GM19099 (cell line): ENCODE measurements around the gene SLC6A5.

ENCODE experiments used
- POLR2A ChIP-seq: IDR thresholded peaks from 3 replicates; pipeline ENCODE4 v1.6.1; 2011; ENCODE audit warnings: low read depth; ENCODE audit not compliant: insufficient read length; ENCODE audit errors: extremely low read depth

SLC6A5 gene

GRCh38 chr11:20638074-20638473 lies 38.7 kb downstream of the SLC6A5 start:
- no peak for TF ChIP-seq POLR2A

- TF ChIP-seq POLR2A: no peak
Observed at GRCh38 chr11:20639688-20640087, 40.3 kb downstream of the SLC6A5 start.

GRCh38 chr11:20640401-20640800 lies 41.0 kb downstream of the SLC6A5 start:
- no peak for TF ChIP-seq POLR2A

GRCh38 chr11:20644360-20644759 lies 45.0 kb downstream of the SLC6A5 start:
- no peak for TF ChIP-seq POLR2A

GRCh38 chr11:20647976-20648565 lies 48.7 kb downstream of the SLC6A5 start:
- no peak for TF ChIP-seq POLR2A

- TF ChIP-seq POLR2A: no peak
Observed at GRCh38 chr11:20652150-20652806, 52.9 kb downstream of the SLC6A5 start.

- TF ChIP-seq POLR2A: no peak
Observed at GRCh38 chr11:20654038-20654437, 54.6 kb downstream of the SLC6A5 start.

GRCh38 chr11:20656901-20657300 lies 57.5 kb downstream of the SLC6A5 start:
- TF ChIP-seq POLR2A: no peak

GRCh38 chr11:20658135-20658534 lies 58.7 kb downstream of the SLC6A5 start:
- TF ChIP-seq POLR2A: no peak

GRCh38 chr11:20661445-20661844 lies 62.0 kb downstream of the SLC6A5 start:
- no peak for TF ChIP-seq POLR2A

- no peak for TF ChIP-seq POLR2A
Observed at GRCh38 chr11:20661850-20662249, 62.4 kb downstream of the SLC6A5 start.

- TF ChIP-seq POLR2A: no peak
Observed at GRCh38 chr11:20668131-20668809, 68.9 kb downstream of the SLC6A5 start.

- no peak for TF ChIP-seq POLR2A
Observed at GRCh38 chr11:20668844-20669819, 69.7 kb downstream of the SLC6A5 start, which contains the start of gene NELL1. Gene NELL1 (plus strand): TSS chr11:20669586.

- no peak for TF ChIP-seq POLR2A
Observed at GRCh38 chr11:20669820-20670684, 70.6 kb downstream of the SLC6A5 start.
